Neural progenitor cell (in vitro differentiated cells): ENCODE measurements around the gene CDC42BPA.

Experiments
- EZH2 ChIP-seq: fragments of 200-600 bp; sonication (generic); IDR thresholded peaks from 2 replicates; pipeline ENCODE4 v1.6.1; 2017; ENCODE audit warnings: antibody characterized with exemption, mild to moderate bottlenecking, moderate library complexity
- TF ChIP-seq, protein P1 (sequence below): fragments of 200-600 bp; sonication (generic); IDR thresholded peaks from 2 replicates; pipeline ENCODE4 v1.5.1; 2017; ENCODE audit warnings: antibody characterized with exemption, mild to moderate bottlenecking

DNA sequence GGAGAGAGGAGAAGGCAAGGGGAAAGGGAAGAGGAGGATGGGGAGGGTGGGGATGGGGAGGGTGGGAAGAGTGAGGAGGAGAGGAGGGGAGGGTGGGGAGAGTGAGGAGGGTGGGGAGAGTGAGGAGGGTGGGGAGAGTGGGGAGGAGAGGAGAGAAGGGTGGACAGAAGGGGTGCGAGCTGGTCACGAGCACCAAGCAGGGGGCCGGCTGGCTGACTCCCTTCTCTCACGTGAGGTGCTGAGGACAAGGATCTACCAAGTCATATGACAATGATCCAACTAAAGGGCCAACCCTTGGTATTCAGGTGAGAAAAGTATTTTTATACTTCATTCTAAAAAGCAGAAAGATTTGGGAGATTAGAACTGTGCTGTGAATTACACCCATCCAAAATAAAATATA is 326.4 kb downstream of the CDC42BPA start:
- TF ChIP-seq, protein P1, sequence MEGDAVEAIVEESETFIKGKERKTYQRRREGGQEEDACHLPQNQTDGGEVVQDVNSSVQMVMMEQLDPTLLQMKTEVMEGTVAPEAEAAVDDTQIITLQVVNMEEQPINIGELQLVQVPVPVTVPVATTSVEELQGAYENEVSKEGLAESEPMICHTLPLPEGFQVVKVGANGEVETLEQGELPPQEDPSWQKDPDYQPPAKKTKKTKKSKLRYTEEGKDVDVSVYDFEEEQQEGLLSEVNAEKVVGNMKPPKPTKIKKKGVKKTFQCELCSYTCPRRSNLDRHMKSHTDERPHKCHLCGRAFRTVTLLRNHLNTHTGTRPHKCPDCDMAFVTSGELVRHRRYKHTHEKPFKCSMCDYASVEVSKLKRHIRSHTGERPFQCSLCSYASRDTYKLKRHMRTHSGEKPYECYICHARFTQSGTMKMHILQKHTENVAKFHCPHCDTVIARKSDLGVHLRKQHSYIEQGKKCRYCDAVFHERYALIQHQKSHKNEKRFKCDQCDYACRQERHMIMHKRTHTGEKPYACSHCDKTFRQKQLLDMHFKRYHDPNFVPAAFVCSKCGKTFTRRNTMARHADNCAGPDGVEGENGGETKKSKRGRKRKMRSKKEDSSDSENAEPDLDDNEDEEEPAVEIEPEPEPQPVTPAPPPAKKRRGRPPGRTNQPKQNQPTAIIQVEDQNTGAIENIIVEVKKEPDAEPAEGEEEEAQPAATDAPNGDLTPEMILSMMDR: no peak
- no peak for TF ChIP-seq EZH2
